Neural progenitor cell (in vitro differentiated cells): ENCODE results near the gene OR6B2. TPM values are rescaled to one million over a fixed set of nuclear protein-coding genes. Genes with fewer than 3 reads are reported as not detected.

ENCODE experiments used
- DNase-seq: peaks from one replicate; pipeline ENCODE4 v3.0.0-alpha.2; 2016; ENCODE audit warnings: low spot score
- H2AFZ ChIP-seq: fragments of 200-600 bp; sonication (generic); replicated peaks from 2 replicates; pipeline ENCODE4 v1.6.1; 2016; ENCODE audit warnings: antibody characterized with exemption
- H3F3A ChIP-seq: fragments of 200-600 bp; sonication (generic); 2 replicates; pipeline ENCODE4 v1.6.1; 2016; ENCODE audit warnings: antibody characterized with exemption, low read depth
- H3K27ac ChIP-seq: fragments of 200-600 bp; sonication (generic); 2 replicates; pipeline ENCODE4 v1.5.1; 2016; ENCODE audit warnings: mild to moderate bottlenecking
- H3K27me3 ChIP-seq: fragments of 200-600 bp; sonication (generic); 2 replicates; pipeline ENCODE4 v1.6.1; 2016; ENCODE audit warnings: mild to moderate bottlenecking, moderate library complexity
- H3K36me3 ChIP-seq: fragments of 200-600 bp; sonication (generic); 2 replicates; pipeline ENCODE4 v1.5.1; 2016
- H3K4me1 ChIP-seq: fragments of 200-600 bp; sonication (generic); 2 replicates; pipeline ENCODE4 v1.6.1; 2016; ENCODE audit warnings: mixed run types
- H3K4me2 ChIP-seq: fragments of 200-600 bp; sonication (generic); 2 replicates; pipeline ENCODE4 v1.6.1; 2016
- H3K4me3 ChIP-seq: fragments of 200-600 bp; sonication (generic); 2 replicates; pipeline ENCODE4 v1.5.1; 2016
- H3K79me2 ChIP-seq: fragments of 200-600 bp; sonication (generic); 2 replicates; pipeline ENCODE4 v1.6.1; 2016; ENCODE audit warnings: low read depth
- H3K9ac ChIP-seq: fragments of 200-600 bp; sonication (generic); 2 replicates; pipeline ENCODE4 v1.6.1; 2016
- H3K9me3 ChIP-seq: fragments of 200-600 bp; sonication (generic); 2 replicates; pipeline ENCODE4 v1.5.1; 2016; ENCODE audit warnings: low read depth
- H4K20me1 ChIP-seq: fragments of 200-600 bp; sonication (generic); 2 replicates; pipeline ENCODE4 v1.6.1; 2016; ENCODE audit warnings: low read depth
- H3K27ac Mint-ChIP-seq: 3 replicates; pipeline ENCODE4 v1.8.0; 2021; ENCODE audit warnings: mixed read lengths
- H3K27me3 Mint-ChIP-seq: 2 replicates; pipeline ENCODE4 v1.8.0; 2022; ENCODE audit warnings: low read depth, mild to moderate bottlenecking, inconsistent platforms, moderate library complexity, mixed read lengths; ENCODE audit not compliant: insufficient read depth
- H3K36me3 Mint-ChIP-seq: 3 replicates; pipeline ENCODE4 v1.8.0; 2021; ENCODE audit warnings: mixed read lengths
- H3K4me1 Mint-ChIP-seq: 3 replicates; pipeline ENCODE4 v1.8.0; 2021; ENCODE audit warnings: mixed read lengths
- H3K4me3 Mint-ChIP-seq: 3 replicates; pipeline ENCODE4 v1.8.0; 2021; ENCODE audit warnings: mild to moderate bottlenecking, moderate library complexity, mixed read lengths
- H3K9me3 Mint-ChIP-seq: 3 replicates; pipeline ENCODE4 v1.8.0; 2020; ENCODE audit warnings: mixed read lengths
- EZH2 ChIP-seq: fragments of 200-600 bp; sonication (generic); IDR thresholded peaks from 2 replicates; pipeline ENCODE4 v1.6.1; 2017; ENCODE audit warnings: antibody characterized with exemption, mild to moderate bottlenecking, moderate library complexity
- EZH2phosphoT487 ChIP-seq: fragments of 200-600 bp; sonication (generic); IDR thresholded peaks from 2 replicates; pipeline ENCODE4 v1.6.1; 2017; ENCODE audit warnings: antibody characterized with exemption
- total RNA-seq: library from RNA; depleted of rRNA; stranded (reverse); fragments of >200 nt; gene quantifications from 2 replicates; pipeline ENCODE4 v1.2.3, GENCODE V29; 2015; ENCODE audit warnings: low replicate concordance
- TF ChIP-seq, protein P1 (sequence below): fragments of 200-600 bp; sonication (generic); IDR thresholded peaks from 2 replicates; pipeline ENCODE4 v1.5.1; 2017; ENCODE audit warnings: antibody characterized with exemption, mild to moderate bottlenecking

Gene OR6B2
- total RNA-seq, 1 donor from 2014 or later: not detected

DNA sequence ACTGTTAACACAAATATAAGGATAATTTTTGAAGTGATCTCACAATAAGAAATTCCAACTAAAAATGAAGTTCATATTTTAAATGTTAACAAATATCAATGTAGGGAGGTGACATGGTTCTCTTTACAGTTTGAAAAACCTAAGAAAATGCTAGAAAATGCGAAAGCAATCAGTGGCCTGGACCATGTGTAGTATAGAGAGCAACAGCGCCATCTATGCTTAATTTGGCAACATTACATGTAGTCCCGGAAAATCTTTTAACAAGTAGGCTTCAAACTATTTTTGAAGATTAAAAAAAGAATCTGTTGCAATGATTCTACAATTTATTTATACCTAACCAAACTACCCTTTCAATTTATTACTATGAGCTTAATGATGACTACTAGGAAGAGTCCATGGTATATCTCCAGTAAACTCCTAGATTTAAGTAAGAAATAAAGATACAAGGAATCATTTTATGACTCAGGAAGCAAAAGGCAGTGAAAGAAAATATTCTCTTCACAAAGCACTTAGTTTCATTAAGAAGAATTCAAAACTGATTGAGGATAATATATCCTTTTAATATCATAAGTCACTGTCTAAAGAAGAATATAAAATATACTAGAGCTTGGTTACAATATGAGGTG, 38.4 kb downstream of the OR6B2 start:
- Histone ChIP-seq H3K79me2 (no peaks in the 10 kb centered on the region), H2AFZ (no peak overlapping the region), H3K27me3 (no peaks in the 10 kb centered on the region), H4K20me1 (no peaks in the 10 kb centered on the region), H3K9me3 (no peaks in the 10 kb centered on the region), H3K4me3 (no peak overlapping the region), H3K36me3 (peaks cover 9% of the 10 kb centered on the region), H3K27ac (no peak overlapping the region), H3F3A (no peaks in the 10 kb centered on the region), H3K9ac (no peak overlapping the region), H3K4me1 (no peaks in the 10 kb centered on the region), H3K4me2 (no peak overlapping the region)
- peak; percentile 63 for DNase-seq
- H3K27ac Mint-ChIP-seq: no peak overlapping the region
- H3K9me3 Mint-ChIP-seq: peaks cover 2% of the 10 kb centered on the region
- H3K36me3 Mint-ChIP-seq: peaks cover 28% of the 10 kb centered on the region
- H3K4me1 Mint-ChIP-seq: no peaks in the 10 kb centered on the region
- H3K4me3 Mint-ChIP-seq: no peak overlapping the region
- TF ChIP-seq, protein P1, sequence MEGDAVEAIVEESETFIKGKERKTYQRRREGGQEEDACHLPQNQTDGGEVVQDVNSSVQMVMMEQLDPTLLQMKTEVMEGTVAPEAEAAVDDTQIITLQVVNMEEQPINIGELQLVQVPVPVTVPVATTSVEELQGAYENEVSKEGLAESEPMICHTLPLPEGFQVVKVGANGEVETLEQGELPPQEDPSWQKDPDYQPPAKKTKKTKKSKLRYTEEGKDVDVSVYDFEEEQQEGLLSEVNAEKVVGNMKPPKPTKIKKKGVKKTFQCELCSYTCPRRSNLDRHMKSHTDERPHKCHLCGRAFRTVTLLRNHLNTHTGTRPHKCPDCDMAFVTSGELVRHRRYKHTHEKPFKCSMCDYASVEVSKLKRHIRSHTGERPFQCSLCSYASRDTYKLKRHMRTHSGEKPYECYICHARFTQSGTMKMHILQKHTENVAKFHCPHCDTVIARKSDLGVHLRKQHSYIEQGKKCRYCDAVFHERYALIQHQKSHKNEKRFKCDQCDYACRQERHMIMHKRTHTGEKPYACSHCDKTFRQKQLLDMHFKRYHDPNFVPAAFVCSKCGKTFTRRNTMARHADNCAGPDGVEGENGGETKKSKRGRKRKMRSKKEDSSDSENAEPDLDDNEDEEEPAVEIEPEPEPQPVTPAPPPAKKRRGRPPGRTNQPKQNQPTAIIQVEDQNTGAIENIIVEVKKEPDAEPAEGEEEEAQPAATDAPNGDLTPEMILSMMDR: peak; percentile 93
- no peak for TF ChIP-seq EZH2
- peaks cover 2% of the 10 kb centered on the region for H3K27me3 Mint-ChIP-seq

DNA sequence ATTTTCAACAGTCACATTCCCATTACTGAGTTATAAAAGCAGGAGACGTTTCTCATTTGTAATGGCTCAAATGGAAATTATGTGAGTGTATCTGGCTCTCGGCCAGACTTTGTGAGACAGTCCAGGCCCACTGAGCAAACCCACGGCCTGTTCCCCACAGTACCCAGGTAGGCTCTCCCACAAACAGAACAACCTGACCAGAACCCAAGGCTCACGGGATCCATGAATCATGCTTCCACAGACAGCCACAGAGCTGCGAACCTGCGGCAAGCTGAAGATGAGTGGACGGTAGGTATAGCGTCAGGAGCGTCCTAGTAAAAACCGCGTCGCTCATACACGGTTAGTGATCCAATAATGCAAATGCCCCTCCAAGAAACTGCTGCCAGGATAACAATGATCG, 39.3 kb downstream of the OR6B2 start:
- Mint-ChIP-seq H3K4me3 (no peak overlapping the region), H3K9me3 (peaks cover 2% of the 10 kb centered on the region), H3K4me1 (no peaks in the 10 kb centered on the region), H3K27ac (no peak overlapping the region), H3K36me3 (peaks cover 33% of the 10 kb centered on the region), H3K27me3 (peaks cover 2% of the 10 kb centered on the region)
- TF ChIP-seq, protein P1: no peak
- TF ChIP-seq EZH2 (no peak), EZH2phosphoT487 (no peak)
- Histone ChIP-seq H3K4me2 (no peak overlapping the region), H3K9me3 (no peaks in the 10 kb centered on the region), H2AFZ (no peak overlapping the region), H3K4me3 (no peak overlapping the region), H3F3A (no peaks in the 10 kb centered on the region), H3K9ac (no peak overlapping the region), H3K4me1 (no peaks in the 10 kb centered on the region), H3K27ac (no peak overlapping the region), H3K36me3 (peaks cover 14% of the 10 kb centered on the region), H3K79me2 (no peaks in the 10 kb centered on the region), H3K27me3 (no peaks in the 10 kb centered on the region), H4K20me1 (no peaks in the 10 kb centered on the region)
- no peak for DNase-seq

DNA sequence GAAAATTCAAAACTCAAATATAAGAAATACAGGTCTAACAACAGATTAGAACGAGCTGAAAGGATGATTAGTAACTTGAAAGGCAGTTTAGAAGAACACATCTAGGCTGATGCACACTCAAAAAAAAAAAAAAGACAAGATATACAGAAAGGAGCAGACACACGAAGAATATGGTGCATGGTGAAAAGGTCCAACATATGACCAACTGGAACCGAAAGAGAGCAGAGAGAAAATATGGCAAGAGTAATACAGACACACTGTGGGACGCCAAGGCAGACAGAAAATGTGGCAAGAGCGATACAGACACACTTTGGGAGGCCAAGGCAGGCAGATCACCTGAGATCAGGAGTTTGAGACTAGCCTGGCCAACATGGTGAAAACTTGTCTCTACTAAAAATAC, 44.9 kb downstream of the OR6B2 start:
- H3K9me3 ChIP-seq: peaks cover 5% of the 10 kb centered on the region
- DNase-seq: no peak
- H3K79me2 ChIP-seq: no peaks in the 10 kb centered on the region
- no peaks in the 10 kb centered on the region for H3F3A ChIP-seq
- Mint-ChIP-seq H3K4me1 (peaks cover 3% of the 10 kb centered on the region), H3K27ac (no peak overlapping the region), H3K27me3 (peaks cover 2% of the 10 kb centered on the region), H3K36me3 (peaks cover 49% of the 10 kb centered on the region), H3K4me3 (no peak overlapping the region), H3K9me3 (peaks cover 6% of the 10 kb centered on the region)
- no peak overlapping the region for H3K4me3 ChIP-seq
- H3K27me3 ChIP-seq: no peaks in the 10 kb centered on the region
- peaks cover 16% of the 10 kb centered on the region for H3K36me3 ChIP-seq
- no peak overlapping the region for H3K9ac ChIP-seq
- H3K4me1 ChIP-seq: no peaks in the 10 kb centered on the region
- H2AFZ ChIP-seq: no peak overlapping the region
- no peak overlapping the region for H3K27ac ChIP-seq
- H3K4me2 ChIP-seq: no peak overlapping the region
- H4K20me1 ChIP-seq: no peaks in the 10 kb centered on the region
- TF ChIP-seq EZH2phosphoT487 (no peak), EZH2 (no peak)
- TF ChIP-seq, protein P1: no peak
